HepG2 (cell line): ENCODE measurements around the gene RNF222. TPM values are rescaled to one million over a fixed set of nuclear protein-coding genes. Genes with fewer than 3 reads are reported as not detected.
A peak's percentile ranks its signal among the peaks of the same experiment; 100 is the strongest.

Source experiments
- ARHGAP35 ChIP-seq: sonication (generic); formaldehyde crosslinking; IDR thresholded peaks from 2 replicates; pipeline ENCODE4 v1.9.0; 2022; ENCODE audit warnings: mild to moderate bottlenecking, inconsistent platforms, moderate library complexity, missing genetic modification reagents, borderline replicate concordance
- CREM ChIP-seq, 2 experiments: sonication (generic) in 1 of 2; formaldehyde crosslinking in 1 of 2; IDR thresholded peaks; 2 replicates each; pipeline versions ENCODE4 v1.4.0 to v1.6.1; 2016 to 2020; ENCODE audit warnings: antibody characterized with exemption in 1 of 2, mild to moderate bottlenecking in 1 of 2, missing genetic modification reagents in 1 of 2
- HMG20A ChIP-seq: IDR thresholded peaks from 2 replicates; pipeline ENCODE4 v1.6.1; 2016; ENCODE audit warnings: borderline replicate concordance
- JARID2 ChIP-seq: sonication (generic); formaldehyde crosslinking; IDR thresholded peaks from 2 replicates; pipeline ENCODE4 v1.8.1; 2023; ENCODE audit warnings: missing genetic modification reagents, inconsistent platforms; ENCODE audit not compliant: insufficient replicate concordance
- KDM5A ChIP-seq: fragments of 200-600 bp; sonication (generic); IDR thresholded peaks from 2 replicates; pipeline ENCODE4 v1.7.0; 2018; ENCODE audit warnings: antibody characterized with exemption, mild to moderate bottlenecking, low read length, borderline replicate concordance
- MTF1 ChIP-seq: sonication (generic); formaldehyde crosslinking; IDR thresholded peaks from 2 replicates; pipeline ENCODE4 v1.5.0; 2020; ENCODE audit warnings: missing genetic modification reagents
- NFIC ChIP-seq: IDR thresholded peaks from 2 replicates; pipeline ENCODE4 v1.6.1; 2012; ENCODE audit warnings: mild to moderate bottlenecking, low read length, inconsistent platforms
- NKX3-1 ChIP-seq: sonication (generic); formaldehyde crosslinking; IDR thresholded peaks from 2 replicates; pipeline ENCODE4 v1.5.0; 2020; ENCODE audit warnings: missing genetic modification reagents
- NR2C2 ChIP-seq: sonication (generic); formaldehyde crosslinking; IDR thresholded peaks from 2 replicates; pipeline ENCODE4 v1.4.0; 2020; ENCODE audit warnings: missing genetic modification reagents, mild to moderate bottlenecking, moderate library complexity, borderline replicate concordance
- PAWR ChIP-seq: sonication (generic); formaldehyde crosslinking; IDR thresholded peaks from 2 replicates; pipeline ENCODE4 v1.4.0; 2020; ENCODE audit warnings: missing genetic modification reagents, mild to moderate bottlenecking, borderline replicate concordance
- REL ChIP-seq: sonication (generic); formaldehyde crosslinking; conservative IDR thresholded peaks from 2 replicates; pipeline ENCODE4 v1.8.0; 2022; ENCODE audit warnings: mild to moderate bottlenecking, missing genetic modification reagents, moderate library complexity
- SATB2 ChIP-seq: sonication (generic); formaldehyde crosslinking; IDR thresholded peaks from 2 replicates; pipeline ENCODE4 v1.5.0; 2020; ENCODE audit warnings: missing genetic modification reagents
- SOX5 ChIP-seq: IDR thresholded peaks from 2 replicates; pipeline ENCODE4 v1.6.1; 2016; ENCODE audit warnings: borderline replicate concordance
- ZFP90 ChIP-seq: sonication (generic); formaldehyde crosslinking; IDR thresholded peaks from 2 replicates; pipeline ENCODE4 v1.8.0; 2022; ENCODE audit warnings: missing genetic modification reagents, mild to moderate bottlenecking, inconsistent platforms, borderline replicate concordance
- ZNF329 ChIP-seq: sonication (generic); formaldehyde crosslinking; IDR thresholded peaks from 2 replicates; pipeline ENCODE4 v1.9.0; 2021; ENCODE audit warnings: low read depth, mild to moderate bottlenecking, missing genetic modification reagents
- ZNF564 ChIP-seq: sonication (generic); formaldehyde crosslinking; IDR thresholded peaks from 2 replicates; pipeline ENCODE4 v1.8.1; 2023; ENCODE audit warnings: mild to moderate bottlenecking, missing genetic modification reagents
- ZNF607 ChIP-seq: sonication (generic); formaldehyde crosslinking; IDR thresholded peaks from 2 replicates; pipeline ENCODE4 v1.5.1; 2020; ENCODE audit warnings: missing genetic modification reagents, mild to moderate bottlenecking, borderline replicate concordance
- ZNF746 ChIP-seq: sonication (generic); formaldehyde crosslinking; IDR thresholded peaks from 2 replicates; pipeline ENCODE4 v1.8.0; 2022; ENCODE audit warnings: mild to moderate bottlenecking, missing genetic modification reagents
- ZNF883 ChIP-seq: sonication (generic); formaldehyde crosslinking; IDR thresholded peaks from 2 replicates; pipeline ENCODE4 v1.5.1; 2020; ENCODE audit warnings: mild to moderate bottlenecking, missing genetic modification reagents; ENCODE audit errors: not compliant biosample characterization
- polyA plus RNA-seq, 8 experiments: library from polyadenylated mRNA; depleted of rRNA in 3 of 8; stranded (reverse) in 7 of 8; unstranded in 1 of 8; fragments of >200 nt; fragmentation: Illumina TruSeq in 4 of 8; extraction: Trizol in 4 of 8; gene quantifications; 2 replicates each; pipeline versions ENCODE4 v1.2.1 to v1.2.3, GENCODE V29; 2011 to 2016; ENCODE audit warnings: low read depth in 4 of 8, missing spikeins in 1 of 8, mixed read lengths in 1 of 8; ENCODE audit not compliant: insufficient read depth in 1 of 8
- total RNA-seq, 5 experiments: library from RNA; depleted of rRNA; stranded (reverse); fragments of >200 nt; fragmentation: Illumina TruSeq; extraction: Trizol; gene quantifications; 2 replicates each; pipeline ENCODE4 v1.2.3, GENCODE V29; 2016; ENCODE audit warnings: low read depth in 1 of 5
- TF ChIP-seq, protein P1 (sequence below): sonication (generic); formaldehyde crosslinking; IDR thresholded peaks from 2 replicates; pipeline ENCODE4 v1.9.0; 2021; ENCODE audit warnings: missing genetic modification reagents, mild to moderate bottlenecking, borderline replicate concordance
- TF ChIP-seq, protein P2 (sequence below): sonication (generic); formaldehyde crosslinking; IDR thresholded peaks from 2 replicates; pipeline ENCODE4 v1.5.0; 2020; ENCODE audit warnings: mild to moderate bottlenecking, missing genetic modification reagents
- TF ChIP-seq, protein P3 (sequence below): sonication (generic); formaldehyde crosslinking; IDR thresholded peaks from 2 replicates; pipeline ENCODE4 v1.8.0; 2022; ENCODE audit warnings: mild to moderate bottlenecking, missing genetic modification reagents, moderate library complexity
- TF ChIP-seq, protein P4 (sequence below): IDR thresholded peaks from 2 replicates; pipeline ENCODE4 v1.6.1; 2016
- TF ChIP-seq, protein P5 (sequence below), 2 experiments: fragments of 450-650 bp in 1 of 2; sonication (generic) in 1 of 2; formaldehyde crosslinking; IDR thresholded peaks; 2 replicates each; pipeline versions ENCODE4 v1.5.0 to v1.8.0; 2020 to 2022; ENCODE audit warnings: mild to moderate bottlenecking in 1 of 2, missing genetic modification reagents in 1 of 2

Gene RNF222
- total and polyA plus RNA-seq, 2 of the 13 experiments (the other 11 are each of a cell fraction or from before 2014, with no cell fraction given), result not detected

DNA sequence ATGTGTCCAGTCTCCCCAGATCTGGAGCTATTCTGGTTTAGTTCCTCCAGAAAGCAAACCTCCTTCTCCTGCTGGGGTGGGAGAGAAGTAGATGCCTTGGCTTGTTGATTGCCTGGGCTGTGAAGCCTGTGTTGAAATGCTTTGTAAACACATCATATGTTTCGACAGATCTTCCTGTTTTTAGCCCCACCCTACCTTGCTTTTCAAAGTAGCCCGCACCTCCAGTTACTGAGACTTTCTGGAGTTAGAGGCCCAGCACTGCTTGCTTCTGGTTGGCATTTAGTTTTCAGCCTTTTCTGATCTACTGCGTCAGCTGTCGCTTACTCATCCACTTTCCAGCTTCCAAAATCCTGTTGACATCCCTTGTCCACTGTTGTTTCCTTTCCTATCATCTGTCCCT lies 20.2 kb upstream of the RNF222 start (continued):
- TF ChIP-seq, protein P1, sequence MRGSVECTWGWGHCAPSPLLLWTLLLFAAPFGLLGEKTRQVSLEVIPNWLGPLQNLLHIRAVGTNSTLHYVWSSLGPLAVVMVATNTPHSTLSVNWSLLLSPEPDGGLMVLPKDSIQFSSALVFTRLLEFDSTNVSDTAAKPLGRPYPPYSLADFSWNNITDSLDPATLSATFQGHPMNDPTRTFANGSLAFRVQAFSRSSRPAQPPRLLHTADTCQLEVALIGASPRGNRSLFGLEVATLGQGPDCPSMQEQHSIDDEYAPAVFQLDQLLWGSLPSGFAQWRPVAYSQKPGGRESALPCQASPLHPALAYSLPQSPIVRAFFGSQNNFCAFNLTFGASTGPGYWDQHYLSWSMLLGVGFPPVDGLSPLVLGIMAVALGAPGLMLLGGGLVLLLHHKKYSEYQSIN (CRISPR knock-in tag), result no peak
- TF ChIP-seq, protein P2, sequence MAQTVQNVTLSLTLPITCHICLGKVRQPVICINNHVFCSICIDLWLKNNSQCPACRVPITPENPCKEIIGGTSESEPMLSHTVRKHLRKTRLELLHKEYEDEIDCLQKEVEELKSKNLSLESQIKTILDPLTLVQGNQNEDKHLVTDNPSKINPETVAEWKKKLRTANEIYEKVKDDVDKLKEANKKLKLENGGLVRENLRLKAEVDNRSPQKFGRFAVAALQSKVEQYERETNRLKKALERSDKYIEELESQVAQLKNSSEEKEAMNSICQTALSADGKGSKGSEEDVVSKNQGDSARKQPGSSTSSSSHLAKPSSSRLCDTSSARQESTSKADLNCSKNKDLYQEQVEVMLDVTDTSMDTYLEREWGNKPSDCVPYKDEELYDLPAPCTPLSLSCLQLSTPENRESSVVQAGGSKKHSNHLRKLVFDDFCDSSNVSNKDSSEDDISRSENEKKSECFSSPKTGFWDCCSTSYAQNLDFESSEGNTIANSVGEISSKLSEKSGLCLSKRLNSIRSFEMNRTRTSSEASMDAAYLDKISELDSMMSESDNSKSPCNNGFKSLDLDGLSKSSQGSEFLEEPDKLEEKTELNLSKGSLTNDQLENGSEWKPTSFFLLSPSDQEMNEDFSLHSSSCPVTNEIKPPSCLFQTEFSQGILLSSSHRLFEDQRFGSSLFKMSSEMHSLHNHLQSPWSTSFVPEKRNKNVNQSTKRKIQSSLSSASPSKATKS (CRISPR knock-in tag), result no peak
- TF ChIP-seq KDM5A, result no peak
- TF ChIP-seq NR2C2 (CRISPR knock-in tag), result no peak
- no peak for TF ChIP-seq PAWR (CRISPR knock-in tag)
- TF ChIP-seq ZNF746 (CRISPR knock-in tag), result no peak
- no peak for TF ChIP-seq NKX3-1 (CRISPR knock-in tag)
- TF ChIP-seq ZNF607, result no peak
- peak; percentile 38; the same call in 1 of the 2 replicates for TF ChIP-seq CREM (IDR thresholded peaks at IDR 0.05)
- TF ChIP-seq CREM (CRISPR knock-in tag; IDR thresholded peaks at IDR 0.05), result no peak
- TF ChIP-seq, protein P3, sequence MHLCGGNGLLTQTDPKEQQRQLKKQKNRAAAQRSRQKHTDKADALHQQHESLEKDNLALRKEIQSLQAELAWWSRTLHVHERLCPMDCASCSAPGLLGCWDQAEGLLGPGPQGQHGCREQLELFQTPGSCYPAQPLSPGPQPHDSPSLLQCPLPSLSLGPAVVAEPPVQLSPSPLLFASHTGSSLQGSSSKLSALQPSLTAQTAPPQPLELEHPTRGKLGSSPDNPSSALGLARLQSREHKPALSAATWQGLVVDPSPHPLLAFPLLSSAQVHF (CRISPR knock-in tag), result no peak
- TF ChIP-seq SATB2 (CRISPR knock-in tag), result no peak
- TF ChIP-seq ZNF564 (CRISPR knock-in tag), result no peak
- TF ChIP-seq, protein P4, sequence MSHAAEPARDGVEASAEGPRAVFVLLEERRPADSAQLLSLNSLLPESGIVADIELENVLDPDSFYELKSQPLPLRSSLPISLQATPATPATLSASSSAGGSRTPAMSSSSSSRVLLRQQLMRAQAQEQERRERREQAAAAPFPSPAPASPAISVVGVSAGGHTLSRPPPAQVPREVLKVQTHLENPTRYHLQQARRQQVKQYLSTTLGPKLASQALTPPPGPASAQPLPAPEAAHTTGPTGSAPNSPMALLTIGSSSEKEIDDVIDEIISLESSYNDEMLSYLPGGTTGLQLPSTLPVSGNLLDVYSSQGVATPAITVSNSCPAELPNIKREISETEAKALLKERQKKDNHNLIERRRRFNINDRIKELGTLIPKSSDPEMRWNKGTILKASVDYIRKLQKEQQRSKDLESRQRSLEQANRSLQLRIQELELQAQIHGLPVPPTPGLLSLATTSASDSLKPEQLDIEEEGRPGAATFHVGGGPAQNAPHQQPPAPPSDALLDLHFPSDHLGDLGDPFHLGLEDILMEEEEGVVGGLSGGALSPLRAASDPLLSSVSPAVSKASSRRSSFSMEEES, result no peak
- peak; percentile 83 for TF ChIP-seq HMG20A (CRISPR knock-in tag)
- 0 out of 2 replicates have a peak, but pooled peaks have one; percentile 30 for TF ChIP-seq NFIC
- no peak for TF ChIP-seq REL (CRISPR knock-in tag)
- TF ChIP-seq MTF1, result no peak
- no peak for TF ChIP-seq ZNF883 (CRISPR knock-in tag)
- no peak for TF ChIP-seq ZNF329 (CRISPR knock-in tag)
- TF ChIP-seq, protein P5, sequence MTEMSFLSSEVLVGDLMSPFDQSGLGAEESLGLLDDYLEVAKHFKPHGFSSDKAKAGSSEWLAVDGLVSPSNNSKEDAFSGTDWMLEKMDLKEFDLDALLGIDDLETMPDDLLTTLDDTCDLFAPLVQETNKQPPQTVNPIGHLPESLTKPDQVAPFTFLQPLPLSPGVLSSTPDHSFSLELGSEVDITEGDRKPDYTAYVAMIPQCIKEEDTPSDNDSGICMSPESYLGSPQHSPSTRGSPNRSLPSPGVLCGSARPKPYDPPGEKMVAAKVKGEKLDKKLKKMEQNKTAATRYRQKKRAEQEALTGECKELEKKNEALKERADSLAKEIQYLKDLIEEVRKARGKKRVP (CRISPR knock-in tag; IDR thresholded peaks at IDR 0.05), result no peak; a peak in 1 of 4 replicates
- no peak for TF ChIP-seq ZFP90 (CRISPR knock-in tag)
- no peak for TF ChIP-seq JARID2 (CRISPR knock-in tag)
- no peak for TF ChIP-seq ARHGAP35
- TF ChIP-seq SOX5 (CRISPR knock-in tag), result peak; percentile 45; the same call in 1 of the 2 replicates
